Measurements from ENCODE around the gene TNRC18.

TNRC18 gene

DNA sequence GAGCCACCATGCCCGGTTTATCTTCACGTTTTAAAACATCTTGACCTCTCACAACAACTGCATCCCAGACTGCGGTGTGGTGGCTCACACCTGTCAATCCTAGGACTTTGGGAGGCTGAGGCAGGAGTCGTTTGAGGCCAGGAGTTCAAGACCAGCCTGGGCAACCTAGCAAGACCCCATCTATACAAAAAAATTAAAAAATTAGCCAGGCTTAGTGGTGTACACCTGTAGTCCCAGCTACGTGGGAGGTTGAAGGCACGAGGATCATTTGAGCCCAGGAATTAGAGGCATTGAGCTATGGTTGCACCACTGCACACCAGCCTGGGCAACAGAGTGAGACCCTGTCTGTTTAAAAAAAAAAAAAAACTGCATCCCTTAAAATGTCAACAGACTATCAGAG, 20.2 kb downstream of the TNRC18 start:
- no peak for DNase-seq

DNA sequence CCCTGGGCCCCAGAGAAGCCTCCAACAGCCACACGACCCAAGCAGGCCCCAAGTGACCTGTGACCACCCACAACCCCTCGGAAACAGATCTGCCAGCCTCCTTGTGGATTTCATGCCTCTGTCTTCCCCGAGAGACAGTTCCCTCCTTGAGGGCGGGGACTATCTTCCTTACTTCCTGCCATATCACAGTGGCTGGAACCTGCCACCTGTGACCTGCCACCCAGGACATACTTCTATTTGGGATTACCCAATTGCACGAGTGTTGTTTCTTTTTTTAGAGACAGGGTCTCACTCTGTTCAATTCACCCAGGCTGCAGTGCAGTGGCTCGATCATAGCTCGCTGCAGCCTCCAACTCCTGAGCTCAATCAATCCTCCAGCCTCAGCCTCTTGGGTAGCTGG, 25.9 kb downstream of the TNRC18 start:
- DNase-seq = no peak

DNA sequence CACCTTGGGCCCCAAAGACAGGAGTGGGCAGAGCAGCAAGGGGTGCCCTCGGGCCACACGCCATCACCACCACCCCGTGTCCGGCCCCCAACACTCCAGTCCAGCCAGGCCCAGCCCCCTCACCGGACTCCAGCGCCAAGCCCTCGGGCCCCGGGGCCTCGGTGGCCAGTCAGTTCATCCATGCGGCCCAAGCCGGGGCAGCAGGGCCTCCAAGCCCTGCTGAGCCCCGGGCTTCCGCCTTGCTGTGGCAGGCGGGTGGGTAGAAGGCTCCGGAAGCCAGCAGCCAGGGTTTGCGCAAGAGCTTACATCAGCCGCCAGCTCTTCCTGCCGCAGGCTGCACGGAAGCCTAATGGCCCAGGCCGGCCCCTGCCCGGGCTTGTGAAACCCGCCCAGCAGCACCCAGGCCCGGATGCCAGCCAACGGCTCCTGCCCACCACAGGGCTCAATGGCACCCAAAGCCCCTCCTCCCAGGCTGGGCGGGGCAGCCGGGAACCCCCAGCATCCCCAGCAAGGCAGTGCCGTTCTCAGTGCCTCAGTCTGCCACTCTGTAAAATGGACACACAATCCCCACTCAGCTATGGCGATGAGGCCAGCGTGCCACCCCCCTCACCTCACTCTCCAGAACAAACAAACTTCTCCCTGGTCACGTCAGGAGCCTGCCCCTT, 26.5 kb downstream of the TNRC18 start:
- DNase-seq = peak; percentile 86

DNA sequence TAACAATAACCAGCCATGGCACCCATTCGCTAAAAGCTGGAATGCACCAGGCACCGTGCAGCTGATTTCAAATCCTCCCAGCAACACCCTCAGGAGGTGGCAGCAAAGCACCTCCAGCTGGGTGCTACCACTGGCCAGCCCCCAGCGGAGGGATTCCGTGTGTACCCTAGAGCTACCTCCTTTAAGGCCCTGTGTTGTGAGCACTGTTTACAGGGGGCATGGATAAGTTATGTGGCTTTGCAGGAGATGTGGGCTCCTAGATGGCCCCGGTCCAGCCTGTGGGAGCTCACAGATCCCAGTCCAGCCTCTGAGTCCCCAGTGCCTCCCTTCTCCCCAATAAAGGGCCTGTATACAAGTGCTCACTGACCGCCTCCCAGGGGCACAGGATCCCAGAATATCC, 27.1 kb downstream of the TNRC18 start:
- DNase-seq = peak; percentile 40

DNA sequence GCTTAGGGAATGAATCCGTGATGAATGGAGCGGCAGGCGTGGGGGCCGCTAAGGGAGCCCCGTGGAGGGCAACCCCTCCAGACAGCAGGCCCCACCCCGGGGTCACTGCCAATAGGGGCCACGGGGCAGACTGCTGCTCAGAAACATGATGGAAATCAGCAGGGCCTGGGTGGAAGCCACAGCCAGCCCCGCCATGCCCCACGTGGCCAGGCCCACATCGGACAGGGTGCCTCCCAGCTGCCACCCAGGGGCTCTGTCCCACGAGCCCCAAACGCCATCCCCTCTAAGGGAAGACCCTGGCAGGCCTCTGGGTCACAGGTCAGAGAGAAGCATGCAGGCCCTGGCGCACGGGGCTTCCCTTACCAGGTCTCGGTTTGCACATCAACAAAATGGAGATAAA, 28.4 kb downstream of the TNRC18 start:
- DNase-seq = no peak

DNA sequence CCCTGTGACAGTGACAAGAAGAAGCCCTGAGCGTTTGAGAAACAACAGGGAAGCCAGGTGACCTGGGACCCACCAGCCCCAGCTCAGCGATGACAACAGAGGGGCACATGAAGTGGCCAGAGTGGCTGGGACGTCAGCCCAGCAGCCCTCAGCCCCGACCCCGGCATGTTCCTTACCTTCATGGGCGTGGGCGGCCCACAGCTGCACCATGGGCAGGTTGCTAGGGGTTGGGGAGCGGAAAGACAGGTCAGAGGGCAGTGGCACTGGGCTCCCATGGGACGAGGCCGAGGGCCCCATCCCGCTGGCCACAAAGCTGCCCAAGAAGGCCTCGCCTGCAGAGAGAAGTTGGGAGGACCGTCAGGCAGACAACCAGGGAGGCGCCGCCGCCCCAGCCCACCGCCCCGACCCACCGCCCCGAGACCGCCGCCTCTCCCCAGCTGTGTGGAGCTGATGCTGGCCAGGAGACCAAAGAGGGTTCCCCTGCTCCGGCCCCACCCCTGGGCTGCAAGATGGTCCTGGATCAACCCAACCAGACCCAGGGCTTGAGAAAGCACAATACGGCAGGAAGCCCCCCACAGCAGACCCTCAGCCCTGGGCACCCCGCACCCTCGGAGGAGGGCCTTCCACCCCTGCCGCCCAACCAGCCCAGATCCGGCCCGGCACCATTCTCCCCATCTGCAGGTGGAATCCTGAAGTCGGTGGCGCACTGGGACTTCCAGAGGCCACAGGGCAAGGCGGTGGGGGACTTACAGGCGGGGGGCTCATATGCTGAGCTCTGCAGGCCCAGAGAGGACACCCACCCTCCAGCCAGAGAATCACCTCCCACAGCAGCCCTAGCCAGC, 29.1 kb downstream of the TNRC18 start:
- DNase-seq = no peak

DNA sequence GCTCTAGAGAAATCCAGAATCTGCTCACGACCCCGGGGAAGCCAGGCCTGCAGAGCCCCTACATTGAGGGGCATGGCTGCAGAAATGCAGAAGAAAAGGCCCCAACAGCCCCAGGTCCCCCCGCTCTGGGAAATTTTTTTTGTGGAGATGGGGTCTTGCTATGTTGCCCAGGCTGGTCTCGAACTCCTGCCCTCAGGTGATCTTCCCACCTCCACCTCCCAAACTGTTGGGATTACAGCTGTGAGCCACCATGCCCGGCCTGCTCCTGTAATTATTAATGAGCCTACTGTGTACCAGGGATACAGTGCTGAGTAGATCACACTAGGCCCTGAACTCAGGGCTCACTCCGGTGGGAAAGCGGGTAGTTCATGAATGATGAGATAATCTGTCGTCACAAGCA, 29.9 kb downstream of the TNRC18 start:
- no peak for DNase-seq

DNA sequence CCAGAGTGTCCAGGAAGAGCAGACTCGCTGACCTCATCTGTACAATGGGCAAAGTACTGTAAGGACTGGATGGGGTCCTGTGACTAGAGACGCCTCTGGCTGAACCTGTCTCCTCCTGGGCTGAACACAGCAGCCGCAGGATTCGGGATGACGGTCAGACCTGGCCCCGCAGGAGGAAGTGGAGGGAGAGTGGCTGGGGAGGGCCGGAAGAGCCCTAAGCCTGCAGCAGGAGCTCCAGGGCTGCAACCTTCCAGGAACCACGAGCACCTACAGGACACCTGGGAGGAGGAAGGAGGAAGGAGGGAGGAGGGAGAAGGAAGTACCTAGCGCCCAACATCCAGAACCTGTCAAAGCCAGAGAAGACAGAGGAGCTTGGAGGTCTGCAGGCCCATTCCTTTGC, 30.3 kb downstream of the TNRC18 start:
- DNase-seq = no peak

DNA sequence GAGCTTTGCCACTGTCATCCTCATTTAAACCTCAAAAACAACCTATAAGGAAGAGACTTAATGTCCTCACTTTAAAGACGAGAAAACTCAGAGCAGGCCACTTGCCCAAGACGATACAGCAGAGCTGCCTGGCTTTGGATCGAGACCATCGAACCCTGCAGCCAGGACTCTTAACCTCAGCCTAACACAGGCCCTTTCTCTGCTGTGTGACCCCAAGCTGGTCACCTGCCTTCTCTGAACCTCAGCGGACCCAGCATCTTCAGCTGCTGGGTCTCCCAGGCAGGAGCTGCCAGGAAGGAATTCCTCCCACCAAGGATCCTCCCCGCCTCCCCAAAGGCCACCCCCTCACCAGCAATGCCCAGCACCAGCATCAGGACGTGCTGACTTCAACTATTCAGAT, 32.7 kb downstream of the TNRC18 start:
- DNase-seq = no peak

DNA sequence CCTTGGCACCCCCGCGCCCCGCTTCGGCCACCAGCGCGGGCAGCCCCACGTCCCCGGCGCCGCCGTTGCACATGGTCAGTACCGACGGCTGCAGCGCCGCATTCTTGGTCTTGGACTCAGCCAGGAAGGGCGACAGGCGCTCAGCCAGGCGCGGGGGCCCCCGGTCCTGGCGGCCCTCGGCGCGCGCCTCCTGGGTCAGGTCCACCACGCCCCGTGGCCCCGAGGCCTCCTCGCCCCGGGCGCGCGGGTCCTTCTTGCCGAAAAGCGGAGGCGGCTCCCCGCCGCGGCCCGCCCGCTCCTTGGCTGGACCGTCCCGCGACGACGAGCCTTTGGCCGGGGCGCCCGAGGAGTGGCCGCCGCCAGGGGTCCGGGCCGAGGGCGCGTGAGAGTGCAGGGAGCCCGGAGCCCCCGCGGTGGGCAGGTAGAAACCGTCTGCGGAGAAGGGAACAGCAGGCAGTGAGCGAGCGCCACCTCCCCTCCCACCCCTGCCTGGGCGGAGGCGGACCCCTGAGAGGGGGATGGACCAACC, 34.7 kb downstream of the TNRC18 start:
- DNase-seq = no peak

DNA sequence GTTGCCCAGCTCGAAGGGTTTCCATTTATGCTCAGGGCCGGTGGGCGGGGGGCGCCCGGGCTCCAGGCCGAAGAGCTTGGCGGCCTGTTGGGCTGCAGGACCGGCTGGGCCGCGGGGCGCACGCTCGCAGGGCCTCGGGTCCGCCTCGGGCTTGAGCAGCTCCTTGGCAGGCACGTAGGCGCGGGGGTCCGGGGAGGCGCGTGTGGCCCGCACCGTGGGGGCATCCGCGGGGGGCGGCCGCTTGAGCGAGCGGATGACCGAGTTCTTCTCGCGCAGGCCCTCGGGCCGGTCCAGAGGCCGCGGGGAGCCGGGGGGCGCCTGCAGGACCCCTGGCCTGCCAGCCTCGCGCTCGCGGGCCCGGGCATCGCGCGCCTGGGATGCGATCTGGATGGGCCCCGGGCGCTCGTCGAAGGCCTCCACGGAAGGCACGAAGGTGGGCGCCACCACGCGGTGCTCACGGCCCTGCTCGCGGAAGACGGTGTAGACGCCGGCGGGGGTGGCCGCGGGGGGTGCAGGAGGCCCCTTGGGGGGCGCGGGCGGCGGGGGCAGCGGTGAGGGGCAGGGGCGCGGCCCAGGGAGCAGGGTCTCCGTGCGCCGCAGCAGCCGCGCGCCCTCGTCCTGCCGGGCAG, 35.2 kb downstream of the TNRC18 start:
- no peak for DNase-seq

DNA sequence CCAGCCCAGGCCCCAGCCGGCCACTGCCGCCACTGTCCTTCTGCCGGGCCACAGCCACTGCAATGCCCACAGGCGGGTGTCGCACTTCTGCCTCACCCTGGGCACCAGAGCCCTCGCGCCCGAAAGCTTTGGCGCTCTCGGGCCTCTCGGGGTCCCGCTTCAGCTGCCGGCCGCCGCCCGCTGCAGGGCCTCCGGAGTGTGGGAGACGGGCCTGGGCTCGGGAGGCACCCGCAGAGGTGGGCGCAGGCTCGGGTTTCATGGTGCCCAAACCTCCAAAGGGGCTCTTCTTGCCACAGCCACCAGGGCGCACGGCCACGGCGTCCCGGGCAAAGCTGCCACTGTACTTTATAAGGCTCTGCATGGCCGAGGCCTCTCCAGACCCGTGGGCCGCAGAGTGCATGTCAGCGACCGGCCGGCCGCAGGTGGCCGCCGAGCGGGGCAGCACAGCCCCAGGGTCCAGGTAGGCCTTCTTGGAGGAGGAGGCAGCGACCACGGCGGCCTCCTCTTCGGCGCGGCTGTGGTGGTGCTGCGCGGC, 35.9 kb downstream of the TNRC18 start:
- no peak for DNase-seq

DNA sequence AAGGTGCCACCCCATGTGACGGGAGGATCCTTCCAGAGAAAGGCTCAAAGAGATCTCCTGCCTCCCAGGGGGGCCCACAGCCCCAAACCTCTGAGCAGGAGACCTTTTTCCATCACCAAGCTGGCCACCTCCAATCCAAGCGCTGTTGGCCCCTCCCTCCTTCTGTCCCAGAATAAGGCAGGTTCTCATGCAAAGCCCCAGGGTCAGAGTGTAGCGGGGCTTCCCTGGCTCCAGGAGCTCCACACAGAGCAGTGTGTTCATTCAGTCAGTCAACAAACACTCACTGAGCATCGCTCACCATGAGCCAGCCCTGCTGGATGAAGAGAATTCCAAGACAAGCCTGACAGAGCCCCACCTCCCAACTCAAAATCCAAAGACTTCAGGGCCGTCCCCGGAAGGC, 39.0 kb downstream of the TNRC18 start:
- DNase-seq = no peak

DNA sequence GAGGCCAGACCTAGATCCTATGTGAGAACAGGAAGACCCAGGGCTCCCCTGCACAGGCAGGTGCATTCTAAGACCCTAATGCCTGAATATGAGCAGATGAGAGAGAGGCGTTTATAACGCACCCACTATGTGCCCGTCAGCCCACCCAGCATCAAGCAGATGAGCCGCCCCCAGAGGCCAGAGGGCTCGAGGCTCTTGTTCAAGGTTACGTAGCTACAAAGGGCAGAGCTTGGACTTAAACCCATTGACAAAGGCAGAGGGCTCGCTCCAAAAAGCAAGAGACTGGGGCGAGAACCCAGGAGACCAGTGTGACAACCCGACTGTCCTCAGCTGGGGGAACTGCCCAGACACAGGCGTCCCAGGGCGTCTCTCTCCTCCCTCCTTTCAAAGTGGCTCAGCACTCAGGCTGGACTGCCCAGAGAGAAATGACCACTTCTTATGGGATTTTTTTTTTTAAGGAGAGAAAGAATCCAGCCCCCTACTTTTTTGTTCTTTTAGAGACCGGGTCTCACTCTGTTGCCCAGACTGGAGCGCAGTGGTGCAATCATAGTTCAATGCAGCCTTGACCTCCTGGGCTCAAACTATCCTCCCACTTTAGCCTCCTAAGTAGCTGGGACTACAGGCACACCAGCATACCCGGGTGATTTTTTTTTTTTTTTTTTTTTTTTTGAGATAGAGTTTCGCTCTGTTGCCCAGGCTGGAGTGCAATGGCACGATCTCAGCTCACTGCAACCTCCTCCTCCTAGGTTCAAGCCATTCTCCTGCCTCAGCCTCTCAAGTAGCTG, 40.1 kb downstream of the TNRC18 start:
- DNase-seq = no peak

DNA sequence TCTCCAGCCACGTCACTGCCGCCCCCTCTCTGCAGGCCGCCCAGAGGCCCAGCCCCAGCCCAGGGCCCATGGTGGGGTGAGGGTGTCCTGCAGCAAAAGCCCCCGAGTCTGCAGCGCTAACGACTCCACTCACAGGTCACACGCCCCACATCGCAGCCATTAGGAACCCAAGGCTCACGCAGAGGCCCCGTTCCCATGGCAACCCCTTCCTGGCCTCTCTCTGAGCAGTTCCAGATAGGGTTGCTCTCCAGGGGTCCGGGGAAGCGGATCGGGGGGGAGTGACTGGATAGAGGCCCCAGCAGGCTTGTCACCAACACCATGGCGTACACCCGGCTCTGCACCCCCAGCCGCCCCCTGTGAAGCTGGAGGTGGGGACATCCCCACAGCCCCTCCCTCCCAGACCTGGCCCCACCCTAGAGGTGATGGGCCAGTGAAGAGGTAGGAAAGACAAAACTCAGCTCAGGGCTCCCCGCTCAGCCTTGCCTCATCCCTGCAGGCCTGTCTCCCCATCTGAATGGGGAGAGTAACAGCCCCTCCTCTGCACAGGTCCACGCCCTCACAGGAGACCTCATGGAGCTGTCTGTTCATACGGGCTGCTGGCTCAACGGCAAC, 41.2 kb downstream of the TNRC18 start:
- DNase-seq = no peak

DNA sequence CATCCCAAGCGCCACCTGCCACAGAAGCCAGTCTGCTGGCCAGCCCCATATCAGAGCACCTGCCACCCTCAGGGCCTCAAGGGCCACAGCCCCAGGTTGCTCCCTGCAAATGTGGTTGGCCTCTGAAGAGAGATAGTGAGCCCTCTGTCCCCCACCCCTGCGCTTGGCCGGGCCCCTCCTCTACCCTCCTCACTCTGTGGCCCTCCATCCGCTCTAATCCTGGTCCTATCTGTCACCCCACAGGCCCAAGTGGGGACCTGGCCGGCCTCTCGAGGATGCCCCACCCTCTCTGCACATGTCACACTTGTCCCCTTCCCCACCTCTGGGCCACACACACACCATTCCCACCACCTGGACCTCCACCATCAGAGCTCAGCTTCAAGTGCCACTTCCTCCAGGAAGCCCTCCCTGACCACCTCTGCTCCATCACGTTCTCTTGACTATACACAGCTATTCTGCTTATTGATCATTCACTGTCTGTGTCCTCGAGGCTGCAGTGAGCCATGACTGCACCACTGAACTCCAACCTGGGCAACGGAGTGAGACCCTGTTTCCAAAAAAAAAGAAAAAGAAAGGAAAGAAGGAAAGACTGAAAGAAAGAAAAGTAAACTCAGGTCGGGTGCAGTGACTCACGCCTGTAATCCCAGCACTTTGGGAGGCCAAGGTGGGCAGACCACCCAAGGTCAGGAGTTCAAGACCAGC, 42.4 kb downstream of the TNRC18 start:
- DNase-seq = no peak

DNA sequence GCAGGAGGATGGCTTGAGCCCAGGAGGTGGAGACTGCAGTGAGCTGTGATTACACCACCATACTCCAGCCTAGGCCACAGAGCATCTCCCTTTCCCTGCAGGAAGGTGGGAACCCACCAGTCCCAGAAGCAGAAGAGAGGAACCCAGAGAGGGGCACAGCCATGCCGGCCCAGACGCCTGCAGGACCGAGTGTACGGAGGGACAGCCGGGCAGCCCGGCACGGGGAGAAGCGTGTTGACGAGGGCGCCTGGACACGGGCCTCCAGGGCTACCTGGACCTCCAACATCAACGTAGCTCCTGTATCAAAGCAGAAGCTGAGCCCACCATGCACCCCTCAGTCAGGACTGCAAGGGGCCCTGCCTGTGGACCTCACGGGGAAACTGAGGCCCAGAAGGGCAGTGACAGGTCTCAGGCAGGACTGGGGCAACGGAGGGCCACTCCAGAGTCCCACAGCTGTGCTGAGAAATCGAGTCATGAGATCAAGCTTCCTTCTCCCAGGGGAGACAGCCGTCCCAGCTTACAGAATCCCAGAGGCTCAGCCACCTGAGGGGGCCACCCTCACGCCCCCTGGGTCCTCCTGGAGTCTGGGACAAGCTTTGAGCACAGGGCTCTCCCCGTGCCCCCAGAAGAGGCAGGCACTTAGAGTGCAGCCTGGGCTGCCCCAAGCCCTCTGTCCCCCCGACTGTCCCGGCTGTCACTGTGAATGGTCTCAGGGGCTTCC, 43.1 kb downstream of the TNRC18 start:
- DNase-seq = no peak

DNA sequence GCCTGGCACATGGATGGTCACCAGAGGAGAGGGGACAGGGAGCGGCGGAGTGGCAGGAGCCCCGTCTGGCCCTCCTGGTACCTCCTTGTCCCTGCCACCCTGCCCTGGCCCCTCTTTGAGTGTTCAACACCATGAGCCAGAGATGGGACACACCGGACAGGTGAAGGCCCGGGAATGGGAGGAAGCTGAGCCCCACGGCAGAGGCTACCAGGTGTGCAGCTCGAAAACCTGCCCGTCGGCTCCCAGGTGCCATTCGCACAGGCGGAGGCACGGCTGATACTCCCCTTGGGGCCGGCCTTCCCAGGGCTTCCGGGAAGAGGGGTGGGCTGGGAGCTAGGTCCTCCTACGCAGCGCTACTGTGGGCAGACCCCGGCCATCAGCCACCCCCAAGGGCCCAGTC, 44.1 kb downstream of the TNRC18 start:
- no peak for DNase-seq

DNA sequence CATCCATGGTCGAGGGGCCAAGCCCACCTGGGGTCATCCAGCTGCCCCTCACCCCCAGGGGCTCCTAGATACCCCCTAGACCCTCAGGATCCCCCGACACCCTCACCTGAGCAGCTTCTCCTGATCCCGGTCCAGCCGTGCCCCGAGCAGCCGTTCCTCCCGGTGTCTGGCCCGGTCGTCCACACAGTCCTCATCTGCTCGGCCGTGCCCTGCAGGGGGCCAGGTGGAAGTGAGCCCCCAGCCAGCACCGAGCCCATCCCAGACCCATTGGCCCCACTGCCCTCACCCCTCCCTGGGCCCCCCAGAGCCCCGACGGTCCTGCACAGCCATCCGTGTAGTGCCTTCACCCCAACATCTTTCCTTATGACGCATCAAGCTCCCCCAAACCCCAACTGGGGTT, 45.8 kb downstream of the TNRC18 start:
- DNase-seq = no peak

DNA sequence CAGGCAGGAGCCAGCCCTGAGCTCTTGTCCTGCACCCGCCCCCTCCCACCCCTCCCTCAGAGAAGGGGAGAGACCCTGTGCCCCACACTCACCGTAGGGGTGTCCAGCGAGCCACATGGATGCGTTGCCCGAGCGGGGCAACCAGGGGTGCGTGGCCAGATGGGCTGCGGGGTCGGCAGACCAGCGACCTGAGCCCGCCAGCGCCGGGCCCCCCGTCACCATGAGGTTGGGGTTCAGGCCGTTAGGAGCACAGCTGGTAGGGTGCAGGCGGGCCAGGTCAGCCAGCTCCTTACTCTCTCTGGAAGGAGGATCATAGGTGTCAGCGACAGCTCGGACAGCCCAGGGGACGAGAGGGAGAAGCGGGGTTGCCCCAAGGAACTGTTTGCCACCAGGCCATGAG, 46.4 kb downstream of the TNRC18 start:
- no peak for DNase-seq

DNA sequence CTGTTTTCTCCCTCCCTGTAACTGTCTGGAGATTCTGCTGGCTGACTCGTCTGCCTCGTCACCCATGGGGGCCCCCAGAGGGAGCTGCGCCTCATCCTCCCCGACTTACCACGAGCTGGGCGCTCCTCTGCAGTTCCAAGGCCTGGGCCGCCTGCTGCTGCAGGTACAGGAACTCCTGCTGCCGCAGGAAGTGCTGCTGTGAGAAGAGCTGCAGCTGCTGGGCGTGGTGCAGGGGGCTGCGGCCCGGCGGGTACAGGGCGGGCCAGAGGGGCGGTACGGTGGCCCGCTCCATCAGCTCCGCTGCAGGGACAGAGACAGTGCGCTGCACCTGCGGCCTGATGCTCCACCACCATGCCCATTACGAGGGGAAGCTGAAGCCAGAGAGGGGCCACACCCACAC, 47.7 kb downstream of the TNRC18 start:
- no peak for DNase-seq

Data from NCI-H1436 (cell line).